Measurements from ENCODE around the gene STC2.
"Not testable (repeated sequence)": the region's sequence is repeated elsewhere in the genome, so short reads cannot be mapped to it uniquely, and the experiment has no call there.

STC2 gene

DNA sequence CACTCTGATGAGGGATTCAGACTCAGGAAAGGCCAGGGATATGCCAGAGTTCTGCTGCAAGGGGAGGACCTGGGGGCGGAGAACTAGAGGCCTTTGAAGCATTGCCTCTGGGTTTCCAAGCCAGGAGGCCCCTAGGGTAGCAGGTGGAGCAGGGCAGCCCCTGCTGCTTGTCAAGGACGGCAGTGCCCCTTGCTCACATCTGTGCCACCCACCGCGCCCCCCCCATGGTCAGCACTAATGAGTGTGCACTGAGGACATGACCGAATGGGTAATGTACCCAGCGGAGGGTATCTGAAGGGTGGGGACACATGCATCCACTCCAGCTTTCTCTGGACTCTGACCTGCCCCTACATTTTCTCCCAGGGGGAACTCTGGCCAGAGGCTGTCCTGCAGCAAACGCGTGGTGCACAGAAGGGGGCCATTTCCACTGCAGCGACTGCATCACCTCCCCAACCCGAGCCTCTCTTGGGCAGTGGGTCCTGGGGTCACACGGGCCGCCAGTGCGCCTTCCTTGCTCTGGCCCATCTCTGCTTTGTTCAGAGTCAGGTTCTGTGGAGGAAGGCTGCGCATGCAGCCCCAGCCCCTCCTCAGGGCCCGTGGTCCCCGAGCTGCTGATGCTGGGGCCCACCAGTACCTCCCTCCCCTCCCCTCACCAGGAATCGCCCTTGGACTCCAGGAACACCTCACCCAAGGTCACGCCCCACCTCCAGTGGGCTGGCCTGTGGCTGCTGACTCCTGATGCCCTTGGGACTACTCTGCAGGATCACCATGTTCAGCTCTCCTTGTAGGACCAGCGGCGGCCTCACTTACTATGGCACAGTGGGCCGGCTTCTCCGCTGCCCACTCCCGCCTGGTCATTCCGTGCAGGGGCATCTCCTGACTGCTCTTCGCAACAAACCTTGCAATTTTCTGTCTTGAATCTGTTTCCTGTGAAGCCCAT is 31.2 kb downstream of the STC2 start:
- no peak for DNase-seq (ENCODE audit: low read depth in 4 of 4, low spot score in 1 of 4)

- DNase-seq (ENCODE audit: low read depth in 4 of 4, low spot score in 1 of 4) = no peak
Observed at GRCh38 chr5:173295796-173296195, 32.4 kb downstream of the STC2 start.

DNA sequence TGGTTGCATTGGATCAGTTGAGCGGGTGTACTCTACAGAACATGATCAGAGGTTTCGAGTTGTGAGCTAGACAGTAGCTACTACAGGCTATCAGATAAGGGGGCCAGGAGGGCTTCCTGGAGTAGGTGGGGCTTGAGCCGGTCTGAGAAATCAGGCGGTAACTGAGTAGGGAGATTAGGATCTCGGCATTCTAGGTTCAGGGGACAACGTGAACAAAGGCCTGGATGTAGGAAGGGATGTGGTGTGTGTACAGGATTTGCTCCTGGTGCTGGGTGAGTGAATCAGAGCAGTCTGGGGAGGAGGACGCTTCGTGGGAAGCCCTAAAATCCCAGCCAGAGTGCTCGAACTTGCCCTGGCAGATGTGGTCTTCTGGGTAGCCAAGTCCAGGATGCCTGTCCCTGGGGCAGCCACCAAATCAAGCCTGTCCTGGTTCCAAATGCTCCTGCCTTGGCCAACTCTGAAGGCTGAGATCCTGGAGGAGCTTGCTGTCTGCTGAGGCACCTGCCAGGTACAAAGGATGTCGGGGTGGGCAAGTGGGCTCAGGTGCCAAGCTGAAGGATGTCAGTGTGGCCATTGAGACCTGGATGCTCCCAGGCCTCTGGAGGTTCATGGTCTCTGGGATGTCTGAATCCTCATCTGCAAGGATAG is 33.4 kb downstream of the STC2 start:
- no peak for DNase-seq (ENCODE audit: low read depth in 4 of 4, low spot score in 1 of 4)

- peak; percentile 49 to 56 (median 55) for DNase-seq (ENCODE audit: low read depth in 4 of 4, low spot score in 1 of 4)
Observed at GRCh38 chr5:173293817-173294672, 34.2 kb downstream of the STC2 start.

DNA sequence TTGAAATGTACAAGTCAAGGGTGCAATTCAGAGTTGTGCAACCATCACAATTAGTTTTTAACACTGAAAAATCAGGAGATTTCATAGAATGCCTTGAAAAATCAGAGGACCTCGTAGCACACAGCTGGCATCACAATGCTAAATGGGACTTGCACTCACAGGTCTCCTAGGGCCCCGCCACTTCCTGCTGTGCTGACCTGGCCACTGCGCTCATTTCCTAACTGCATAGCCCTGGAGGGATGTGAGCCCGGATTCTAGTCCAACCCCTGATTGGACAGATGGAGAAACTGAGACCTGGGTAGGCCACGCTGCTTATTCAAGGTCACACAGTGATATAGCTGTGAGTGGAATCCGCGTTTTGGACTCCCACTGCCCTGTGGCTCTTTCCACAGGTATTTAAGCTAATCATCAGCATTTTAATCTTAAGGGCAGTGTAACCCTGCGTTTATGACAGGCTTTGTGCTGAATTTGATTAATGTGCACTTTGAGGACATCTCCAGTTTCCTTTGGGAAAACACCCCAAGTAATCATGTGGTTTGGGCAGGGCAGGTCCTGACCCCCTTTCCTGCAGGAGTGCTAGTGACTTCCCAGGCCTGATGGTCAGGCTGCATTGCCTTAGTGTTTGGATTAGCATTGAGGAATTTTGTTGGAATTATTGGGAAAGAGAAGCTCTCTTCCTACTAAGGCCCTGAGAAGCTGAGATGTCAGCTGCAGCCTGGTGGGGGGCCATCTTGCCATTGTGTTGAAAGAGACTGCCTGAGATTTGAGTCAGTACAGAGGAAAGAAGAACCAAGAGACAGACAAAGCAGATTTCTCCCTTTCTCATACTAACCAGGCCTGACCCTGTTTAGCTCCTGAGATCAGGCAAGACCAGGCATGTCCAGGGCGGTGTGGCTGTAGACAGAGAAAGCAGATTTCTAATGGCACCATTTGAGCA is 36.2 kb downstream of the STC2 start:
- DNase-seq (ENCODE audit: low read depth in 4 of 4, low spot score in 1 of 4) = no peak

- no peak for DNase-seq (ENCODE audit: low read depth in 4 of 4, low spot score in 1 of 4)
Observed at GRCh38 chr5:173290477-173291131, 37.6 kb downstream of the STC2 start.

GRCh38 chr5:173289372-173289771 is 38.8 kb downstream of the STC2 start:
- DNase-seq (ENCODE audit: low read depth in 4 of 4, low spot score in 1 of 4) = no peak

- no peak for DNase-seq (ENCODE audit: low read depth in 4 of 4, low spot score in 1 of 4)
Observed at GRCh38 chr5:173288632-173289031, 39.6 kb downstream of the STC2 start.

GRCh38 chr5:173287086-173287485 is 41.1 kb downstream of the STC2 start:
- no peak for DNase-seq (ENCODE audit: low read depth in 4 of 4, low spot score in 1 of 4)

GRCh38 chr5:173284343-173284958 is 43.8 kb downstream of the STC2 start:
- DNase-seq (ENCODE audit: low read depth in 4 of 4, low spot score in 1 of 4) = not testable (repeated sequence)

GRCh38 chr5:173283318-173284288 is 44.6 kb downstream of the STC2 start:
- peak; percentile 35 to 76 (median 59) for DNase-seq (ENCODE audit: low read depth in 4 of 4, low spot score in 1 of 4)

GRCh38 chr5:173282916-173283315 is 45.3 kb downstream of the STC2 start:
- no peak for DNase-seq (ENCODE audit: low read depth in 4 of 4, low spot score in 1 of 4)

GRCh38 chr5:173281910-173282309 is 46.3 kb downstream of the STC2 start:
- no peak for DNase-seq (ENCODE audit: low read depth in 4 of 4, low spot score in 1 of 4)

GRCh38 chr5:173279166-173279565 is 49.0 kb downstream of the STC2 start:
- DNase-seq (ENCODE audit: low read depth in 4 of 4, low spot score in 1 of 4) = no peak

- no peak for DNase-seq (ENCODE audit: low read depth in 4 of 4, low spot score in 1 of 4)
Observed at GRCh38 chr5:173278641-173279040, 49.6 kb downstream of the STC2 start.

GRCh38 chr5:173278172-173278571 is 50.0 kb downstream of the STC2 start:
- DNase-seq (ENCODE audit: low read depth in 4 of 4, low spot score in 1 of 4) = no peak

GRCh38 chr5:173274771-173275170 is 53.4 kb downstream of the STC2 start:
- DNase-seq (ENCODE audit: low read depth in 4 of 4, low spot score in 1 of 4) = no peak

DNA sequence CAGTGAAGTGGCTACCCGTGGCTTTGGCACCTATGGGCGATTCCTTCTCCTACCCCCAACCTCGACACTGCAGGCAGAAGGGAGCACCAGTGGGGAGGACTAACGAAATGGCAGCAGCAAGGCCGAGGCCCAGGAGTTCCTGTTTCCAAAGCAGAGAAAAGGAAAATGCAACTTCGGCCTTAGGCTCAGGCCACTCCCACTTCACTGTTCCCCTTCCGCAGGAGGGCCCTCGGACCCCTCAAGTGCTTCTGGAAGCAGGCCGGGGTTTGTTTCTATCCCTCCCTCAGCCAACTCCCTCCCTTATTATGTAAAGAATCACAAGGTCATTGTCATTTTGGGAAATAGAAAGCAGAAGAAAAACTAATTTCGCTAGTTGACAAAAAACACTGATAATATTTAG is 56.8 kb downstream of the STC2 start:
- no peak for DNase-seq (ENCODE audit: low read depth in 4 of 4, low spot score in 1 of 4)

Measured in stimulated activated CD4-positive, alpha-beta T cell treated with anti-CD3 and anti-CD28 coated beads, Interleukin-1b, Interleukin-23, amount 100 ng/mL, for 24 hours (primary cell).